HepG2 (cell line): Measurements from ENCODE around the gene PIEZO2. TPM values are rescaled to one million over a fixed set of nuclear protein-coding genes. Genes with fewer than 3 reads are reported as not detected.

ENCODE experiments used
- ARNT2 ChIP-seq: sonication (generic); formaldehyde crosslinking; IDR thresholded peaks from 2 replicates; pipeline ENCODE4 v1.8.0; 2022; ENCODE audit warnings: mild to moderate bottlenecking, low read depth, missing genetic modification reagents, moderate library complexity
- FOSL2 ChIP-seq: sonication (generic); formaldehyde crosslinking; IDR thresholded peaks from 2 replicates; pipeline ENCODE4 v1.4.0; 2020; ENCODE audit warnings: missing genetic modification reagents
- FOXJ3 ChIP-seq: sonication (generic); formaldehyde crosslinking; IDR thresholded peaks from 2 replicates; pipeline ENCODE4 v1.4.0; 2020; ENCODE audit warnings: missing genetic modification reagents, mild to moderate bottlenecking, borderline replicate concordance
- GATA4 ChIP-seq: sonication (generic); IDR thresholded peaks from 2 replicates; pipeline ENCODE4 v1.6.1; 2016; ENCODE audit warnings: antibody characterized with exemption, low read depth, borderline replicate concordance
- GTF2F1 ChIP-seq: fragments of 150-350 bp; IDR thresholded peaks from 2 replicates; pipeline ENCODE4 v1.6.1; 2014; ENCODE audit warnings: low read length
- GTF3A ChIP-seq: sonication (generic); formaldehyde crosslinking; conservative IDR thresholded peaks from 2 replicates; pipeline ENCODE4 v1.4.0; 2020; ENCODE audit warnings: mild to moderate bottlenecking, missing genetic modification reagents
- HOXA5 ChIP-seq: sonication (generic); formaldehyde crosslinking; IDR thresholded peaks from 2 replicates; pipeline ENCODE4 v1.4.0; 2020; ENCODE audit warnings: missing genetic modification reagents
- NFE2L2 ChIP-seq: fragments of 150-350 bp; IDR thresholded peaks from 2 replicates; pipeline ENCODE4 v1.6.1; 2014; ENCODE audit warnings: low read length
- NFIC ChIP-seq: IDR thresholded peaks from 2 replicates; pipeline ENCODE4 v1.6.1; 2012; ENCODE audit warnings: mild to moderate bottlenecking, low read length, inconsistent platforms
- NPAS2 ChIP-seq: sonication (generic); formaldehyde crosslinking; IDR thresholded peaks from 2 replicates; pipeline ENCODE4 v1.8.0; 2022; ENCODE audit warnings: mild to moderate bottlenecking, missing genetic modification reagents, borderline replicate concordance
- PLRG1 ChIP-seq: fragments of 450-650 bp; conservative IDR thresholded peaks from 2 replicates; pipeline ENCODE4 v1.6.1; 2016
- RBFOX2 ChIP-seq: fragments of 200-400 bp; formaldehyde crosslinking; IDR thresholded peaks from 2 replicates; pipeline ENCODE4 v1.6.1; 2017; ENCODE audit warnings: low read depth, mild to moderate bottlenecking, low read length
- SETDB1 ChIP-seq: sonication (generic); formaldehyde crosslinking; IDR thresholded peaks from 2 replicates; pipeline ENCODE4 v1.5.1; 2020; ENCODE audit warnings: missing genetic modification reagents, mild to moderate bottlenecking, borderline replicate concordance
- SOX13 ChIP-seq, 3 experiments: fragments of 450-650 bp in 1 of 3; sonication (generic) in 1 of 3; formaldehyde crosslinking in 1 of 3; IDR thresholded peaks in 2 of 3; conservative IDR thresholded peaks in 1 of 3; 2 replicates each; pipeline versions ENCODE4 v1.5.0 to v1.6.1; 2016 to 2020; ENCODE audit warnings: antibody characterized with exemption in 1 of 3, mild to moderate bottlenecking in 1 of 3, missing compliant biosample characterization in 1 of 3, missing genetic modification reagents in 1 of 3, moderate library complexity in 1 of 3
- ZKSCAN5 ChIP-seq: sonication (generic); formaldehyde crosslinking; IDR thresholded peaks from 2 replicates; pipeline ENCODE4 v1.5.1; 2020; ENCODE audit warnings: mild to moderate bottlenecking, missing genetic modification reagents
- ZNF136 ChIP-seq: sonication (generic); formaldehyde crosslinking; IDR thresholded peaks from 2 replicates; pipeline ENCODE4 v1.8.1; 2022; ENCODE audit warnings: low read depth, mild to moderate bottlenecking, moderate library complexity, missing genetic modification reagents
- ZNF274 ChIP-seq: sonication (generic); formaldehyde crosslinking; IDR thresholded peaks from 2 replicates; pipeline ENCODE4 v1.5.1; 2020; ENCODE audit warnings: mild to moderate bottlenecking, missing genetic modification reagents
- ZNF275 ChIP-seq: sonication (generic); formaldehyde crosslinking; IDR thresholded peaks from 2 replicates; pipeline ENCODE4 v1.8.0; 2022; ENCODE audit warnings: missing genetic modification reagents, mild to moderate bottlenecking, inconsistent platforms, borderline replicate concordance
- ZNF292 ChIP-seq: sonication (generic); formaldehyde crosslinking; IDR thresholded peaks from 2 replicates; pipeline ENCODE4 v1.8.1; 2022; ENCODE audit warnings: mild to moderate bottlenecking, low read depth, missing genetic modification reagents, borderline replicate concordance
- ZNF343 ChIP-seq: sonication (generic); formaldehyde crosslinking; IDR thresholded peaks from 2 replicates; pipeline ENCODE4 v1.4.0; 2020; ENCODE audit warnings: mild to moderate bottlenecking, missing genetic modification reagents
- ZNF547 ChIP-seq: sonication (generic); formaldehyde crosslinking; IDR thresholded peaks from 2 replicates; pipeline ENCODE4 v1.5.1; 2020; ENCODE audit warnings: mild to moderate bottlenecking, missing genetic modification reagents
- ZNF552 ChIP-seq: sonication (generic); formaldehyde crosslinking; IDR thresholded peaks from 2 replicates; pipeline ENCODE4 v1.9.0; 2022; ENCODE audit warnings: missing genetic modification reagents, mild to moderate bottlenecking, borderline replicate concordance
- ZNF605 ChIP-seq: sonication (generic); formaldehyde crosslinking; IDR thresholded peaks from 2 replicates; pipeline ENCODE4 v1.8.0; 2022; ENCODE audit warnings: mild to moderate bottlenecking, missing genetic modification reagents
- ZNF639 ChIP-seq: conservative IDR thresholded peaks from 2 replicates; pipeline ENCODE4 v1.6.1; 2018; ENCODE audit warnings: missing genetic modification reagents
- ZNF709 ChIP-seq: sonication (generic); formaldehyde crosslinking; IDR thresholded peaks from 2 replicates; pipeline ENCODE4 v1.5.0; 2020; ENCODE audit warnings: mild to moderate bottlenecking, missing genetic modification reagents
- ZNF784 ChIP-seq: sonication (generic); formaldehyde crosslinking; IDR thresholded peaks from 2 replicates; pipeline ENCODE4 v1.5.1; 2020; ENCODE audit warnings: missing genetic modification reagents, mild to moderate bottlenecking, borderline replicate concordance
- ZNF879 ChIP-seq: sonication (generic); formaldehyde crosslinking; IDR thresholded peaks from 2 replicates; pipeline ENCODE4 v1.8.1; 2023; ENCODE audit warnings: missing genetic modification reagents
- ZSCAN21 ChIP-seq: sonication (generic); formaldehyde crosslinking; IDR thresholded peaks from 2 replicates; pipeline ENCODE4 v1.8.0; 2022; ENCODE audit warnings: mild to moderate bottlenecking, missing genetic modification reagents, moderate library complexity, borderline replicate concordance
- polyA plus RNA-seq, 8 experiments: library from polyadenylated mRNA; depleted of rRNA in 3 of 8; stranded (reverse) in 7 of 8; unstranded in 1 of 8; fragments of >200 nt; fragmentation: Illumina TruSeq in 4 of 8; extraction: Trizol in 4 of 8; gene quantifications; 2 replicates each; pipeline versions ENCODE4 v1.2.1 to v1.2.3, GENCODE V29; 2011 to 2016; ENCODE audit warnings: low read depth in 4 of 8, missing spikeins in 1 of 8, mixed read lengths in 1 of 8; ENCODE audit not compliant: insufficient read depth in 1 of 8
- total RNA-seq, 5 experiments: library from RNA; depleted of rRNA; stranded (reverse); fragments of >200 nt; fragmentation: Illumina TruSeq; extraction: Trizol; gene quantifications; 2 replicates each; pipeline ENCODE4 v1.2.3, GENCODE V29; 2016; ENCODE audit warnings: low read depth in 1 of 5
- TF ChIP-seq, protein P1 (sequence below): sonication (generic); formaldehyde crosslinking; IDR thresholded peaks from 2 replicates; pipeline ENCODE4 v1.4.0; 2020; ENCODE audit warnings: mild to moderate bottlenecking, low read depth, missing genetic modification reagents

Gene PIEZO2
- total and polyA plus RNA-seq, 2 of the 13 experiments (the other 11 are each of a cell fraction or from before 2014, with no cell fraction given), result 15.2 to 27.2 TPM

- no peak for TF ChIP-seq ZNF547 (CRISPR knock-in tag)
- TF ChIP-seq GTF3A (CRISPR knock-in tag), result no peak
- TF ChIP-seq NFIC, result no peak
- no peak for TF ChIP-seq ZNF343 (CRISPR knock-in tag)
- 0 out of 2 replicates have a peak, but pooled peaks have one; percentile 41 for TF ChIP-seq ZNF136 (CRISPR knock-in tag)
- TF ChIP-seq ZNF275 (CRISPR knock-in tag), result no peak
- no peak for TF ChIP-seq SETDB1 (CRISPR knock-in tag)
- no peak for TF ChIP-seq GATA4
- TF ChIP-seq ZNF879 (CRISPR knock-in tag), result no peak
- TF ChIP-seq ZNF639 (CRISPR knock-in tag), result no peak
- TF ChIP-seq, protein P1, sequence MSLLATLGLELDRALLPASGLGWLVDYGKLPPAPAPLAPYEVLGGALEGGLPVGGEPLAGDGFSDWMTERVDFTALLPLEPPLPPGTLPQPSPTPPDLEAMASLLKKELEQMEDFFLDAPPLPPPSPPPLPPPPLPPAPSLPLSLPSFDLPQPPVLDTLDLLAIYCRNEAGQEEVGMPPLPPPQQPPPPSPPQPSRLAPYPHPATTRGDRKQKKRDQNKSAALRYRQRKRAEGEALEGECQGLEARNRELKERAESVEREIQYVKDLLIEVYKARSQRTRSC (CRISPR knock-in tag), result no peak
- no peak for TF ChIP-seq FOSL2
- no peak for TF ChIP-seq ZKSCAN5 (CRISPR knock-in tag)
- no peak for TF ChIP-seq ZNF605 (CRISPR knock-in tag)
- no peak for TF ChIP-seq NFE2L2
- TF ChIP-seq PLRG1, result no peak
- no peak for TF ChIP-seq ZNF274
- peak; percentile 79; the same call in 1 of the 2 replicates for TF ChIP-seq ZNF292 (CRISPR knock-in tag)
- TF ChIP-seq NPAS2 (CRISPR knock-in tag), result no peak
- TF ChIP-seq ZNF709 (CRISPR knock-in tag), result 0 out of 2 replicates have a peak, but pooled peaks have one; percentile 21
- TF ChIP-seq ARNT2, result no peak
- TF ChIP-seq GTF2F1, result no peak
- TF ChIP-seq ZNF784 (CRISPR knock-in tag), result no peak; the same call in 1 of the 2 replicates
- no peak for TF ChIP-seq ZSCAN21
- TF ChIP-seq FOXJ3 (CRISPR knock-in tag), result no peak
- no peak for TF ChIP-seq RBFOX2
- TF ChIP-seq ZNF552, result no peak
- no peak for TF ChIP-seq SOX13 (IDR thresholded peaks at IDR 0.05)
- TF ChIP-seq SOX13 (CRISPR knock-in tag; conservative IDR thresholded peaks at IDR 0.05 in 1 of 2, IDR thresholded peaks at IDR 0.05 in 1 of 2), result peak in 1 of 2 experiments; percentile 48; a peak in 1 of 4 replicates
- no peak for TF ChIP-seq HOXA5
Observed at GRCh38 chr18:10901329-10901728, 248.0 kb downstream of the PIEZO2 start (continued).
